ENCODE measurements around the gene EPHB6.

Gene EPHB6

DNA sequence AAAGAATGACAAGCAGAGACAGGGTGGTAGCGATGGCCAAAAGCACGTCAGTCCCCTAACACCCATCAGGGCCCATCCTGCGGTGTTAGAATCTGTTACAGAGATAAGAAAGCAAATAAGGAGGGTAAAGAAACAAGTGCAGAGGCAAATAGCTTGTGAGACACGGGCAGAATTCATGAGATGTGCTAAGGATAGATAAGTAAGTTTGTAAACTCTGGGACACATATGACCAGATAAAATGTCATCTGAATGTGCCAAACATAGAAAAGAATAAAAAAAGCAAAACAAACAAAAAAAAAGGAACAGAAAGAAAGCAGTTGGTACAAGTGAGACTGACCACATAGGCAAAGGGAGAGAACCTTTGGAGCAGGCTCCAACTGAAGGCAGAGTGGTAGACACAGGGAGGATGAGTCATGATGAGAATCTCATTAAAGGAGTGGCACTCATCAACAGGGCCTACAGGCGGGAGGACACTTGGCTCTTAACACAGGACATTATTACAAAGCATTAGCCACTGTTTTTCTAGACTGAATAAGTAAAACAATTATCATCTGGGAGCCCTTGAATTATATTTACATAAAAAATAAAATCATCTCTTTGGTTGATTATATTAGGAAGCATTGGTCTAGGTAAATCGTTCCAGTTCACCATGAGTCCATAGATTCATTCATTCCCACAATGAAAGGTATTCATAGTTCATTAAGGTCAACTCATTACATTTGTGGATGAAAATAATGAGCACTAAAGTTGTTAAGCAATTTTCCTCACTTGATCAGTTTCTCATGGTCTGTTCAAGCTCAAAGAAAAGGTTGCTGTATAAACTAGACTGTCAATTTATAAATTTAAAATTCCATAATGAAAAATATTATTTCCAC is 21.5 kb upstream of the EPHB6 start:
- DNase-seq = no peak

DNA sequence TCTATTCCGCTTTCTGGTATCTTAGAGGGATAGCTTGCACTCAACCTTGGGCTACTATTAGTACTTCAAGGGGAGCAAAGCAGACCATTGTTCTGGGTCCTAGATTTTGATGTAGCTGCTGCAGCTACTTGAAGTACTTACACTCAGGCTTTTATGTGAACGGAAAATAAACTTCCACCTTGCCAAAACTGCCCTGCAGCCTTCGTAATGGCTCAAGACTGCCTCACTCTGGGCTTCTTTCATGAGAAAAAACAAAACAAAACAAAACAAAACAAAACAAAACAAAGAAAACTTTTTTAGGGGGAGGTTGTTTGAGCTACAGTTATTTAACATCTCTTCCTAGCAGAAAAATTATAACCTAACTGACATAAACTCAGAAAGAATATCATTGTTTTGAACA is 19.4 kb upstream of the EPHB6 start:
- no peak for DNase-seq

DNA sequence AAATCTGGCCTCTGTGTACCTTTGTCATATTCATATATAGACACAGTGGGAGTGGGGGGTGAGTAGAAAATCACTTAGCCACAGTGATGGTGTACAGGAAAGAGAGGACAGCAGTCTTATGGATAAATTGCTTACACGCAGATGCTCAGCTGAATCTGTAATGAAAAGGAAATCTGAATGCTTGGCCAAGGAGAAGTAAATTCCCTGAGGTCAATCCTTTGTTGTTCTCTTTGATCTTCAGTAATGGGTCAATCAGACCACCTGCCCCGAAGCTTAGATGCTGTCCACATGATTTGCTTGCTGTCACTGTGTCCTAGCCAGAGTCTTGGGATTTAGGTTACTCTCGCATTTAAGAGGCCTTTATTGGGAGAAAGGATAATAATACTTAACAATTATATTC is 18.4 kb upstream of the EPHB6 start:
- no peak for DNase-seq

DNA sequence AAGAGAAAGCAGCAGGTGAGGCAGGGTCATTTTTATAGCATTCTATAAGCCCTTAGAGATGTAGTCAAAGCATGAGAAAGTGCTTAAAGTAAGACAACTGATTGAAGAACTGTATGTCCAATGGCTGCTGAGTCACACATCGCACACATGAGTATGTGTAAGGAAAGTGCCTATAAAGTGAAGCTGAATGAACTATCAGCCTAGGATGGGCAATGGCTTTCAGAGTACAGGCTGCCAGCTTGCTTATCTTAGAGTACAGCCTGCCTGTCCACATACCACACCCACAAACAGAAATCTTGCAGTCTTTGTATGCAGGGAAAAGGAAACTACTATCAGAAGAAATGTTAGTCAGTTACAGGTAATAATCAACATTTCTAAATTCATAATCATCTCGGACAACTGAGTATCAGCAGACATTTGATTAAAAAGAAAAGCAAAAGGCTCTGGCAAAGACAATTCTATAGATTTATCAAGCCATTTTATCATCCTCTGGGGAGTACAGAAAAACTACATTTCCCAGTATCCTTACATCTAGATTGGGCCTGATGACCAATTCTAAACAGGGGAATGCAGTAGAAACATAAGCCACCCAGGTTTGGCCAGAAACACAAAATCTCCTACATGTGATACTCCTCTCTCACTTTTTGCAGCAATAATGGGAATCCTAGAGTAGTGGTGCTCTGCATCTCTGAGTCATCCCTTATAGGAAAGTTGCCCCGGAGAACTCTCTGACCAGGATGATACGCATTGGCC is 16.2 kb upstream of the EPHB6 start:
- DNase-seq = no peak

DNA sequence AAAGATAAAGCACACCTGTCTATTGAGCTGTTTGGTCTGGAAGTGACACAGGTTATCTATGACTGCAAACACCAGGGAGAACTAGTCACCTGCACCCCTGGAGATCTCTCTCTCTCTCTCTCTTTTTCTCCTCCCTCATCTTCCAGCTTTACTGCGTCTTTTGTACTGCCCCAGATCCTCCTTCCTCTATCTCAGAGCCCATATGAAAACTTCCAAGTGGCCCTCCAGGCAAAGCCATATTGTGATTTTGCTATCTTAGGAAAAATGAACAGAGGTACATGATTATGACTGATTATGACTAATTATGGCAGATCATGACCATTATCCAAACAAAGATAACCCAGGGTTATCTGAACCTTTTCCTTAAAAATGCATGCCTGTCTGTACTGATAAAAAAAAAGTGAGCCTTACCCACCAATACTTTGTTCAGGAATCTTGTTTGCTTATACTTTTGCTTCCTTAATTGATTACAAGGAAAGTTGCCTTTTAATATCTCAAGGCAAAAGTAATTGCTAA is 12.6 kb upstream of the EPHB6 start:
- no peak for DNase-seq

DNA sequence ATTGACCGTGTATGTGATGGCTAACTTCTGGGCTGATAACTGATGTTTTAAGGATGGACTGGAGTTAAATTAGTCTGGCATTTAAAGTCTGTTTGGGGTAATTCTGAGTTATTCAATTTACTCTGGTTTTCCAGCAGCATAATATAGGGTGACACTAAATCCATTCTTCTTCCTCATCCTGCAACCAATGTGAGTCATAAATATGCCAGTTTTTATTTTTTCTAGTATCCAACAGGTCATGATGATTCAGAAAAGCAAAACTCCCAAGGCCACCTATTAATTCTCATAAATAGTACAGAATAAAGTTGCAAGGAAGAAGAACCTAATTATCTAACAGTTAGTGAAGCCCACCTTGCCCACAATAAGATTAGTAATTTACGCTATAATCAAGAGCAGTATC is 7.5 kb upstream of the EPHB6 start:
- DNase-seq = no peak

DNA sequence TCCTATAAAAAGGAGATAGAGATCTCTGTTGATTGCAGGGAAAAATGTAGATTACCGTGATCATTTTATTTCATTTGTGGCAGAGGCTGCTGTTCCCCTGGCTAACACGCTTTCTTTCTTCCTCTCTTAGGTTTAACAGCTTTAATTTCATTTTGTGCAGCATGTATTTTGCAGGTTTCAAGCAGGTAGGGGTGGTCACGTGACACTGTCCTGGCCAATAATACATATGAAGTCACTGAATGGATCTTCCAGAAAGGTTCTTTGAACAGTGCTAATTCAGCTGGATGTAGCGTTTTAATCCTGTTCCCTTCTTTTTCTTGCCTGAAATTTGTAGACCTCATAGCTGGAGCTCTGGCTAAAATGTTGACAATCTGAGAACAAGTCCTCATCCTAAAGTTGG is 3.6 kb upstream of the EPHB6 start:
- DNase-seq = no peak

DNA sequence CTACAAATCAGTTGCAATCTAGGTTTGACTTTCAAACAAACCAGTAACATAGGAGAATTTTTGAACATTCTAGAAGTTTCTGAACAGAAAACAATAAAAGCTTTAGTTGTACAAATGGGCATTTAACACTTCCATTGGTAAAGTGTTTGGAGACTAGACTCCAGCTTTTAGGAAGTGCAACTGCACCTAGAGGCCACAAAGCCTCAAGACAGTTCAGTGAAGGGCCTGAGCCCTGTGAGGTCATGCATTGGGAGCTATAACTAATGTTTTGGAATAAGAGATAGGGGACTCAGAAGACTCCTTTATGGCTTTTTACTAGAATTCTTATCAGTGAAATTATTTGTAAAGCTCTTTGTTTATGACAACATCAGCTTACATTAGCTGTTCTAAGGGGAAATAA is 3.0 kb upstream of the EPHB6 start:
- DNase-seq = no peak

DNA sequence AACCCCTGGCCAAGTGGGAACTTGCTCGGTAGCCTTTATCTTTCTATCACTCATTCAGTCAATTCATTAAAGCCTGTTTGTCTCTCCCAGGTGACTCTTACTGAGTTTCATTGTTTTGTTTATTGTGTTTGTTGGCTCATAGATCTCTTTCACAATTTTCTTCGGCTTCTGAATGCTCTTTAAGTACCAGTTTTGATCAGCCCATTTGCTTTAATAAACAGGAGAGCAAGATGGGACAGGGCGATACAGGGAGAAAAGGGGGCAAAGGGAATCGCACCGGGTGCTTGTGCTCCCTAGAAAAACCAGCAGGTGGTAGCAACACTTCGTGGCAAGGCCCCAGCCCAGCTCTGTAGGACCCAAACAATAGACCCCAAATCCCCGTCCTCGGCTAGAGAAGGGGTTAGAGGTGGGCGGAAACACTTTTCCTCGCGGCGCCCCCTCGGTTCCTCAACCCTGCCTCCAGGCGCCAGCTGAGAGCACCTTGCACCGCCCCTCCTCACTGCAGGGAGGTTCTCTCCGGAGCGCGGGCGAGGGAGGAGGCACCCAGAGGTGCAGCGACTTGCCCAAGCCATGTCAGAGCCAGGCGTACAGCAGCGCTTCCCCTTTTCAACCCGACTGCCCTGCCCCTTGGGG is 1.0 kb upstream of the EPHB6 start:
- peak; percentile 87 for DNase-seq

DNA sequence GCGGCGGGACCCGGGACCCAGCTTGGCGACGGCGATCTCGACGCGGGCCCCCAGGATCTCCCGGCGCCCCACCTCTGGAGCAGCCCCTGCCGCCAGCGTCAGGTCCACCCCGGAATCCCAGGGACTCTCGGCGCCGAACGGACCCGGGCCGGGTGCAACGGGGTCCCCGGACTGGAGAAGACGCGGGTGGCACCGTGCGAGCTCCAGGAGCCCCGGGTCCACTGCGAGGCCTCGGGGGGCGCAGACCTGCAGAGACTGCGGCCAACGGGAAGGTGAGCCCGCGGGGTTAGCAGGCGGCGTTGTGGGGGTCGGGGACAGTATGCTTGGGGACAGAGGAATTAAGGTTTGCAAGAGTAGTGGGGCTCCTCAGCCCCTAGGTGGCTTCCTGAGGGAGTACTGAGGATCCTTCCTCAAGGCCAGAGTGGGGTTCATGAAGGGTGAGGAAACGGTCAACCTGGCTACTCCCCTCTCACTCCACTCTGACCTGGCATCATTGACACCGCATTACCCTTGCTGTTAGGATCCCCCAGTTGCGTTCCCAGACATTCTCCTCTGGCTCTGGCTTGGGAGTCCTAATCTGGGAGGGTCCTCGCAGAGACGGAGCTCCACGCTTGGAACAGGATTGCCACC is 353 bp downstream of the EPHB6 start:
- DNase-seq = peak; percentile 55

DNA sequence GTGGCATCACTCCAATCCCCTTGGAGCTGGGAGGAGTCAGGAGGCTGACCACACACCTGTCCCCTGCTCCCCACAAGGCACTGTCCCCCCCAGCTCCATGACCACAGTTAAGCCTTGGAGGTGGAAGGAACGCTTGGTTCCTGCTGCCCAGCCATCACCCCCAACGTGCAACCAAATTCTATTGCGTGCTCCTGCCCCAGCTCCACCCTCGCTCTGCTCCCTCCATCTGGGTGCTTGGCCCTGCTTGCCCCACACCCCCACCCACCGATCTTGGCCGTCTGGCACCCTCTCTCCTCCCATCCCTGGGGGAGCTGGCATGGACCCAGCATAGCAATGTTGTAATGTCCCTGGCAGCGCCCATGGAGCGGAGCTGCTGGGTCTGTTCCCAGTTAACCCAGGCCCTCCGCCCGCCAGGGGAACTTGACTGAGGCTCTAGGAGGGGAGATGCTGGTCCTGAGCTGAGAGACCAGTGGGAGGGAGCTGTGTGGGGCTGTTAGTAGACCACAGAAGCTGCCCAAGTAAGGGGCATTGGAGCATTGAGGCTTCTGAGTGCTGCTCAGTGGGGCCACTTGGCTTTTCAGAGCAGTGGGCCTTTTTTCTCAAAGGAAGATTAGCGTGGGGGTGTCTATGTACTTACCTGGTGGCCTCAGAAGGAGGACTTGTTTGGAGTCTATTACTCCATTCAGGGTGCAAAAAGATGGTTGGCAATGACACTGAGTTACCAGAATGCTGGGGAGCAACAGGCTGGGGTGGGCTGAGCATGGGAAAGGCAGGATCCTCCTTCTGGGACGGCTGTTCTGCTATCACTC is 1.1 kb downstream of the EPHB6 start:
- DNase-seq = no peak

DNA sequence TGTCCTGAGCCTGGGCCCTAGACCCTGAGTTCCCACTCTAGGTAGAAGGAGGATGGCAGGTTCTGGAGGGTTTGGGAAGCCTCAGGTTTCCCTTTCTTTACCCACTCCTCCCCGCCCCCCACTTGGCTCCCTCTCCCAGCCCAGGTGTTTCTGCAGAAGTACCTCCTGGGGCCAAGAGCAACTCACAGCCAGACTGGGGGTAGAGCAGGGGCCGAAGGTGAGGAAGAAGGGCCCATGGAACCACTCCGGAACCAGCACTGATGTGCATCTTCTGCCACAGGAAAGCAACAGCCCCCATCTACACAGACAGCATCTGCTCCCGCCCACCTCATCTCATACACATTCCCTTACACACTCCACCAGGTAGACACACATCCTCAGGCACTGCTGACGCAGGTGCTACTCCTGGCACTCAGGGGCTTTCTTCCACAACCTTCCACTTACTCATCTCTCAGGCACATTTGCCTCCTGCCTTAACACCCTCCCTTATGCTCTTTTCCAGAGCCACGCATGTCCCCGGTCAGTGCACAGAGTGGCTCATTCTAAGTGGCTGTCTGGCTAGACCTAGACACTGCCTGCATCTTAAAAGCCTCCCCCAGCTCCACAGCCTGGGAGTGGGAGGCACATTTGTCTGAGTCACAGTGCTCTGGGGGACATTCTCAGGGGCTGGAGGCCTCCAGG is 1.8 kb downstream of the EPHB6 start:
- peak; percentile 57 for DNase-seq

DNA sequence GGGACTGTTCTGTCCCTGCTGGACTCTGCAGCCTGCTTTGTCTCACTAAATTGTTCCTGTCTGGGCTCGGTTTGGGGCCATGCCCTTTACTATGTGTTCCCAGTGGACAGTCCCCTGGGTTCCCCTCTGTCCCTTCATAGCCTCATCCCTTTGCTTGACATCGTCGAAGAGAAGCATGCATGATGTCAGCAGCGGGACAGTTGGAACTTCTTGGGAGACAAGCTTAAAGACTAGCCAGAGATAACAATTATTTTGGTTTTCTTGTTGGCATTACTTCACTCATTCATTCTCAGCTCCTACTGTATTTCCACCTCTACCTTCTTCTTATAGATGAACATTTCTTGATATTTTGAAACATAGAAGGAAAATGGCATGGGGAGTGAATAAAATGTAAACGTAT is 2.7 kb downstream of the EPHB6 start:
- no peak for DNase-seq

DNA sequence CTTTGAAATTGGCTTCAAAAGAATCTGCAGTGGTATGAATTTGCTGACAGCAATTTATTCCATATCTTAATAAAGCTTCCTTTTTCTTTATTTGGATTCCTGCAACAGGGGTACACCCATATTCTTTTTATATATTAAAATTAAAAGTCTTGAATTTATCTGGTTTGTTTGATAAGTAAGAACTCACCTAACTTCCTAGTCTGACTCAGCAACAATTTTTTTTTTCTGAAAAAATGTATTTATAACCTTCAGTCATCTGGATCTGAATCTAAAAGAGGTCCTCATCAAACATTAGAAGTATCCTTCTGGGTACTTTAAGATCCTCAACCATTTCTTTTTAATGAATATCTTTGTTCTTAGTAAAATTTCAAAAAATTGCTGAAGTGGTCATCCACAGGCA is 4.5 kb downstream of the EPHB6 start:
- no peak for DNase-seq

DNA sequence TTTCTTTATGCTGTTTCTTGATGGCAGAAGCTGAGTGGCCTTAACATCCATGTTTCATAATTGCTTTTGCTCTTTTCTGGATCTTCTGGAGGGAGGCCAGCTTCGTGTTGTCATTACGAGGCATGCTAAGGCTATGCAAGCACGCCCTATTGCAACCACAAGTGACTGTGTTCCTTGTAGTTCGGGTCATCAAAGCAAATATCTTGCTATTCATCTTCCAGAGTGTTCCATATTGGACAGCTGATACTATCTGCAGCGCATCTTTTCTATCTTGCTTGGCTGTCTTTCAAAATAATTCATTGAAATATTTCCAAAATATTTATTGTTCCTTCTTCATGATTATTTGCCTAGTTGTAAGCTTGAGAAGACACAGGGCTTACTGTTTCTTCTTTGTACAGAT is 5.0 kb downstream of the EPHB6 start:
- DNase-seq = no peak

DNA sequence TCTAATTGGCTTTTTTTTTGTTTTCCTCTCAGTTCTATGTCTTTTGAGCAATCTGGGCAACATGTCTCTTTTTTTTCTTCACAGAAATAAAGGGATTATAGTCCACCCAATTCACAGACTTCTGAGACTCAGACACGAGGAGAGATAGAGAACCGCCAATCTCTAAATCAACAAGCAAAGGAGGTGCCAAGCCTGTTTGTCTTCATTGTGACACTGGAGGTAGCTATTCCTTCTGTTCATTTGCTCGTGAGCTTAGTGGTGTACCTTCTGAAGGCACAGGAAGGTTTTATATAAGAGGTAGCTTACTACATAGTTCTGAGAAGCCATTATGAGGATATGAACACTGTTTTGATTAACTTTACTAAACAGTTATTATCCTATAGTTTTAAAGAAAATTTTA is 6.1 kb downstream of the EPHB6 start:
- no peak for DNase-seq

DNA sequence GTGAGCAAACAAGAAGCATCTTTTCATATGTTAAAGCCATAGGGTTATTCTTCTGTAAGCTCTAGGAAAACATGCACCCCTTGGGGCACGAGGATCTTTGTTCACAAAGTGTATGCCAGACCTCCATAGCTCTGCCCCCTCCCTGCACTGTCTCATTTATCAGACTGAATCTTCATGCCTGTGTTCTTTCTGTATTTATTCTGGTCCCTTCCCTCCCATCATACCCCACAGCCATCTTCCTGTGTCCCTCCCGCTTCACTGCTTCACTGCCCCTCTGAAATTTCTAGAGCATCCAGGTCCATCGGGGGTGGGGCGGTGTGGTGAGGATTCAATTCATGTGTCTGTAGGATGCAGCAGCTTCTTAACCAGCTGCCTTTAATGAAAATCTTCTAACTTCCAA is 7.5 kb downstream of the EPHB6 start:
- no peak for DNase-seq

DNA sequence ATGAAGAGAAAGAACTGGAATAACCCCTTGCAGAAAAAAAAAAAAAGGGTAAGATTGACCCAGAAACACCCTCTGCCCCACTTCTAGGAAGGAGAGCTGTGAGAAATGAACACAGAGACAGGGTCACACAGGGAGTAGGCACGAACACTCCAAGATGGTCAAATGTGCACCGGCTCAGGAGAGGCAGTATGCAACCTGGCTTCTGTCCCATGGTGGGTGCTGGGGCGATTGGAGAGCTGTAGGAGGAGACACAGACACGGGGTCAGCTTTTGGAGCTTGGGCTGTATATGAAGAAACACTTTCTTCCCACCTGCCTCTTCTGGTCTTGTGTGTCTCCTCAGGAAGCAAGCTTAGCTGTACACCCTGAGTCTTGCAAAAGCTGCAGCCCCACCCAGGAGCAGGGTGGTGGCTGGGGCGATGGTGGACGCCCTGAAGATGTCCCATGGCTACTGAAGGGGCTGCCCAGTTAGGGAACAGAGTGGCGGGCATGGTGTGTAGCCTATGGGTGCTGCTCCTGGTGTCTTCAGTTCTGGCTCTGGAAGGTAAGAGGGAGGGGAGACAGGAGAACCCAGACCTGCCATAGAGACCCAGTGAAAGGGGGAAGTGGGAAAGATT is 8.0 kb downstream of the EPHB6 start:
- DNase-seq = no peak

DNA sequence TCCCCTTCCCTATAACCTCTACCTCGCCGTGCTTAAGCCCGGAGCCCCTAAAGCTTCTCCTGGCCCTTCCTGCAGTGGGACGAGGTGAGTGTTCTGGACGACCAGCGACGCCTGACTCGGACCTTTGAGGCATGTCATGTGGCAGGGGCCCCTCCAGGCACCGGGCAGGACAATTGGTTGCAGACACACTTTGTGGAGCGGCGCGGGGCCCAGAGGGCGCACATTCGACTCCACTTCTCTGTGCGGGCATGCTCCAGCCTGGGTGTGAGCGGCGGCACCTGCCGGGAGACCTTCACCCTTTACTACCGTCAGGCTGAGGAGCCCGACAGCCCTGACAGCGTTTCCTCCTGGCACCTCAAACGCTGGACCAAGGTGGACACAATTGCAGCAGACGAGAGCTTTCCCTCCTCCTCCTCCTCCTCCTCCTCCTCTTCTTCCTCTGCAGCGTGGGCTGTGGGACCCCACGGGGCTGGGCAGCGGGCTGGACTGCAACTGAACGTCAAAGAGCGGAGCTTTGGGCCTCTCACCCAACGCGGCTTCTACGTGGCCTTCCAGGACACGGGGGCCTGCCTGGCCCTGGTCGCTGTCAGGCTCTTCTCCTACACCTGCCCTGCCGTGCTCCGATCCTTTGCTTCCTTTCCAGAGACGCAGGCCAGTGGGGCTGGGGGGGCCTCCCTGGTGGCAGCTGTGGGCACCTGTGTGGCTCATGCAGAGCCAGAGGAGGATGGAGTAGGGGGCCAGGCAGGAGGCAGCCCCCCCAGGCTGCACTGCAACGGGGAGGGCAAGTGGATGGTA is 9.2 kb downstream of the EPHB6 start:
- no peak for DNase-seq

DNA sequence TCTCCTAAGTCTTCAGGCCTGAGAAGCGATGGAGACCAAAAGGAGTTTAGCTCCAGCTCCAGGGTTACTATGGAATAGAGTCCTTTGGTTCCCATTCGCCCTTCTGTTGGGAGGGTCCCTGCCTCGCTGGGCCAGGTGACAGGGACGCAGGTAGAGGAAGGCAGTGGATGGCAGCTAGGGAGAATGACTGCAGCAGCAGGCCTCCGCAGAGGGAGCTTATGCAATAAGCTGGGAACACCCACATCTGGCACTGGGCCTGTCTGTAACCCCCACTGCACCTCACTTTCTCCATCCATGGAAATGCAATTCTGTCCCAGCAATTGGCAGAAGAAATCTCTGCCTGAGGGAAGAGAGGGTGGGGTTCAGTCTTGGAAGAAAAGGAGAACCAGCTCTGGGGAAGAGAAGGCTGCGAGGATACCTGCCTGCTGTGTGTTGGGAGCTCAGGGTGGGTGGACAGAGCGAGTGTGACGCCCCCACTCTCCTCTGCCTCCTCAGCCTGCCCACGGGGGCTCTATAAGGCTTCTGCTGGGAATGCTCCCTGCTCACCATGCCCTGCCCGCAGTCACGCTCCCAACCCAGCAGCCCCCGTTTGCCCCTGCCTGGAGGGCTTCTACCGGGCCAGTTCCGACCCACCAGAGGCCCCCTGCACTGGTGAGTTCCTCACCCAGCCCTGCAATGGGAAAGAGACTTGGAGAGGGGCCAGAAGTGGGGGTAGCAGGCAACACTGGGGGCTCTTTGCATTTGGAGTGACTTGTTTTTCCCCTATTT is 10.3 kb downstream of the EPHB6 start:
- DNase-seq = no peak

Data from activated CD8-positive, alpha-beta memory T cell treated with anti-CD3 and anti-CD28 coated beads for 24 hours (primary cell).